H1 (cell line): ENCODE results near the gene KRTAP21-3. TPM values are rescaled to one million over a fixed set of nuclear protein-coding genes. Genes with fewer than 3 reads are reported as not detected.

ENCODE experiments used
- CTCF ChIA-PET: fragments of 300-600 bp; sonication (Branson Sonifier 250); formaldehyde crosslinking; loops from one replicate; lab custom pipeline; 2021; ENCODE audit not compliant: partially characterized antibody; lab: Charles Lee
- POLR2A ChIA-PET: fragments of 300-600 bp; sonication (Branson Sonifier 250); formaldehyde crosslinking; loops from one replicate; lab custom pipeline; 2021; ENCODE audit warnings: inconsistent platforms; ENCODE audit not compliant: partially characterized antibody; lab: Charles Lee
- DNase-seq, 2 experiments: peaks; one replicate each; pipeline versions ENCODE4 v3.0.0 to v3.0.0-alpha.2; 2010 to 2022; ENCODE audit warnings: low spot score in 2 of 2, low read depth in 1 of 2, mixed read lengths in 1 of 2
- FAIRE-seq: peaks from 2 replicates; lab custom pipeline; 2011; peaks lifted over from hg19 to GRCh38; lab: Jason Lieb, UNC
- H2AFZ ChIP-seq: 2 replicates; pipeline ENCODE4 v1.8.1; 2012; ENCODE audit warnings: low read length, inconsistent platforms
- H2AK5ac ChIP-seq: 2 replicates; pipeline ENCODE4 v1.6.1; 2013; ENCODE audit warnings: low read depth, low read length
- H2BK120ac ChIP-seq: replicated peaks from 2 replicates; pipeline ENCODE3; 2013; ENCODE audit warnings: low read depth, low read length, inconsistent platforms
- H2BK12ac ChIP-seq: 2 replicates; pipeline ENCODE4 v1.6.1; 2013; ENCODE audit warnings: low read depth, low read length
- H2BK15ac ChIP-seq: 2 replicates; pipeline ENCODE4 v1.6.1; 2013; ENCODE audit warnings: low read length
- H2BK20ac ChIP-seq: 2 replicates; pipeline ENCODE4 v1.6.1; 2013; ENCODE audit warnings: low read length
- H2BK5ac ChIP-seq: 2 replicates; pipeline ENCODE4 v1.6.1; 2013; ENCODE audit warnings: low read depth, low read length
- H3K14ac ChIP-seq: 2 replicates; pipeline ENCODE4 v1.6.1; 2013; ENCODE audit warnings: inconsistent platforms; ENCODE audit not compliant: insufficient read length
- H3K18ac ChIP-seq: 2 replicates; pipeline ENCODE4 v1.6.1; 2013; ENCODE audit warnings: low read length; ENCODE audit errors: extremely low read depth
- H3K23ac ChIP-seq: 2 replicates; pipeline ENCODE4 v1.6.1; 2013; ENCODE audit warnings: inconsistent platforms; ENCODE audit not compliant: insufficient read length
- H3K23me2 ChIP-seq: 2 replicates; pipeline ENCODE4 v1.6.1; 2013; ENCODE audit warnings: low read depth, low read length
- H3K27ac ChIP-seq: 2 replicates; pipeline ENCODE4 v1.6.1; 2011; ENCODE audit warnings: low read depth, low read length, inconsistent platforms
- H3K27me3 ChIP-seq, 4 experiments: replicated peaks in 1 of 4; 1 replicate in 1 of 4; 2 replicates in 3 of 4; pipeline versions ENCODE4 v1.6.1 to v1.8.1; 2011 to 2013; ENCODE audit warnings: low read length in 3 of 4, mild to moderate bottlenecking in 3 of 4, inconsistent platforms in 2 of 4, mixed read lengths in 2 of 4, moderate library complexity in 1 of 4; ENCODE audit not compliant: control insufficient read depth in 3 of 4, insufficient read depth in 3 of 4; ENCODE audit errors: extremely low read depth in 1 of 4
- H3K36me3 ChIP-seq, 4 experiments: 2 replicates each; pipeline versions ENCODE4 v1.6.1 to v1.8.1; 2011 to 2013; ENCODE audit warnings: mild to moderate bottlenecking in 4 of 4, low read length in 3 of 4, moderate library complexity in 2 of 4, control low read depth in 1 of 4, inconsistent platforms in 1 of 4; ENCODE audit not compliant: insufficient read depth in 4 of 4, control insufficient read depth in 2 of 4
- H3K4ac ChIP-seq: replicated peaks from 2 replicates; pipeline ENCODE3; 2013; ENCODE audit warnings: low read length, low read depth, mixed read lengths, inconsistent platforms; ENCODE audit not compliant: insufficient read length
- H3K4me1 ChIP-seq, 4 experiments: replicated peaks in 1 of 4; 1 replicate in 1 of 4; 2 replicates in 3 of 4; pipeline versions ENCODE4 v1.6.1 to v1.8.1; 2011 to 2013; ENCODE audit warnings: low read length in 3 of 4, inconsistent platforms in 2 of 4, mixed read lengths in 1 of 4; ENCODE audit not compliant: insufficient read depth in 4 of 4, control insufficient read depth in 3 of 4
- H3K4me2 ChIP-seq, 2 experiments: 2 replicates each; pipeline versions ENCODE4 v1.6.1 to v1.8.1; 2011 to 2013; ENCODE audit warnings: low read depth in 2 of 2, low read length in 2 of 2, control low read depth in 1 of 2, inconsistent platforms in 1 of 2, mild to moderate bottlenecking in 1 of 2; ENCODE audit not compliant: insufficient read depth in 1 of 2
- H3K4me3 ChIP-seq, 4 experiments: fragments of 200-600, 300-600 bp in 1 of 4; sonication (generic), shearing (Covaris generic), sonication (Bioruptor Twin) in 1 of 4; 2 replicates each; pipeline versions ENCODE4 v1.5.1 to v1.8.1; 2011 to 2016; ENCODE audit warnings: low read length in 4 of 4, low read depth in 3 of 4, control low read depth in 2 of 4, inconsistent platforms in 2 of 4, mild to moderate bottlenecking in 2 of 4, mixed read lengths in 1 of 4, moderate library complexity in 1 of 4; ENCODE audit not compliant: insufficient read depth in 2 of 4; ENCODE audit errors: extremely low read depth in 1 of 4
- H3K56ac ChIP-seq: replicated peaks from 2 replicates; pipeline ENCODE3; 2013; ENCODE audit warnings: low read depth, mild to moderate bottlenecking, mixed read lengths, low read length, inconsistent platforms; ENCODE audit not compliant: insufficient read length
- H3K79me1 ChIP-seq: 2 replicates; pipeline ENCODE4 v1.6.1; 2013; ENCODE audit warnings: low read depth, low read length, control low read depth
- H3K79me2 ChIP-seq, 2 experiments: 2 replicates each; pipeline versions ENCODE4 v1.6.1 to v1.8.1; 2012 to 2013; ENCODE audit warnings: low read length in 2 of 2, mild to moderate bottlenecking in 2 of 2, inconsistent platforms in 1 of 2; ENCODE audit not compliant: insufficient read depth in 2 of 2, control insufficient read depth in 1 of 2
- H3K9ac ChIP-seq, 4 experiments: replicated peaks in 1 of 4; 1 replicate in 1 of 4; 2 replicates in 3 of 4; pipeline versions ENCODE4 v1.6.1 to v1.8.1; 2011 to 2013; ENCODE audit warnings: low read depth in 3 of 4, low read length in 3 of 4, control low read depth in 2 of 4, mild to moderate bottlenecking in 2 of 4, moderate library complexity in 2 of 4, inconsistent platforms in 1 of 4; ENCODE audit errors: extremely low read depth in 1 of 4
- H3K9me3 ChIP-seq, 2 experiments: 2 replicates each; pipeline versions ENCODE4 v1.6.1 to v1.8.1; 2012 to 2013; ENCODE audit warnings: mild to moderate bottlenecking in 2 of 2, moderate library complexity in 2 of 2, control low read depth in 1 of 2, inconsistent platforms in 1 of 2, low read depth in 1 of 2, low read length in 1 of 2, mixed read lengths in 1 of 2; ENCODE audit not compliant: insufficient read depth in 2 of 2
- H4K20me1 ChIP-seq, 2 experiments: replicated peaks in 1 of 2; 2 replicates each; pipeline versions ENCODE3 to v1.8.1; 2011 to 2013; ENCODE audit warnings: inconsistent platforms in 2 of 2, low read length in 2 of 2, mild to moderate bottlenecking in 1 of 2; ENCODE audit not compliant: insufficient read depth in 2 of 2, control insufficient read depth in 1 of 2
- H4K5ac ChIP-seq: 2 replicates; pipeline ENCODE4 v1.6.1; 2013; ENCODE audit warnings: low read length, low read depth, mixed read lengths, inconsistent platforms; ENCODE audit not compliant: insufficient read length
- H4K8ac ChIP-seq: 2 replicates; pipeline ENCODE4 v1.8.0; 2013; ENCODE audit warnings: mild to moderate bottlenecking, moderate library complexity, low read length, inconsistent platforms; ENCODE audit not compliant: insufficient read depth; ENCODE audit errors: extremely low read depth
- H4K91ac ChIP-seq: replicated peaks from 2 replicates; pipeline ENCODE3; 2013; ENCODE audit warnings: low read length, mixed read lengths, inconsistent platforms; ENCODE audit not compliant: insufficient read length
- SIRT6 ChIP-seq: IDR thresholded peaks from one replicate; pipeline ENCODE4 v1.7.1; 2012; ENCODE audit warnings: low read length, inconsistent platforms
- polyA plus RNA-seq, 7 experiments: library from polyadenylated mRNA; depleted of rRNA in 3 of 7; stranded (reverse) in 5 of 7; unstranded in 2 of 7; fragments of >200 nt in 5 of 7; fragments of 200-250 nt in 2 of 7; gene quantifications; 1 replicate in 5 of 7; 2 replicates in 1 of 7; 4 replicates in 1 of 7; pipeline versions ENCODE4 v1.2.1 to v1.2.3, GENCODE V29; 2011 to 2013; ENCODE audit warnings: missing spikeins in 2 of 7, mixed read lengths in 2 of 7
- total RNA-seq: library from RNA; stranded (reverse); fragmentation: NEBNext Ultra II Directional; extraction: Animal tissue kit (Norgen Biotek cat#: 25700); gene quantifications from 2 replicates; pipeline ENCODE4 v1.2.1, GENCODE V29; 2021

The KRTAP21-3 gene
- total and polyA plus RNA-seq, 2 of the 8 experiments (the other 6 are each of a cell fraction or from before 2014, with no cell fraction given), result not detected

DNA sequence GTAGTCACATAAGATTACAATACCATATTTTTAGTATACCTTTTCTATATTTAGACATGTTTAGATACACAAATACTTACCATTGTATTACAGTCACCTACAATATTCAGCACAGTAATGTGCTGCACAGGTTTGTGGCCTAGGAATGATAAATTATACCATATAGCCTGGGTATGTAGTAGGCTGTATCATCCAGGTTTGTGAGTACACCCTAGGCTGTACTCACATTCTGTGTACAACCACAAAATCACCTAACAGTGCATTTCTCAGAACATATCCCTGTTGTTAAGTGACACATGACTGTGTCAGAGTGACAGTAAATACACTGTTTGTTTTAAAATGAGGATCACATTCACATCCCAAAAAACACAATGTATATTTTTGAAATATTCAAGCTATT is 11.2 kb downstream of the KRTAP21-3 start:
- no peak overlapping the region for H3K27ac ChIP-seq
- no peaks in the 10 kb centered on the region for H4K20me1 ChIP-seq
- H3K4ac ChIP-seq, result no peak overlapping the region
- no peak overlapping the region for H2AK5ac ChIP-seq
- ChIA-PET POLR2A (no interaction called here), CTCF (no interaction called here)
- no peak overlapping the region; a peak in 1 of 7 replicates for H3K9ac ChIP-seq
- no peaks in the 10 kb centered on the region for H3K27me3 ChIP-seq
- no peak overlapping the region for H3K14ac ChIP-seq
- no peak overlapping the region for H3K4me2 ChIP-seq
- H3K23ac ChIP-seq, result no peak overlapping the region
- no peaks in the 10 kb centered on the region for H3K4me1 ChIP-seq
- no peak for DNase-seq
- no peak overlapping the region for H2BK5ac ChIP-seq
- H3K79me1 ChIP-seq, result no peaks in the 10 kb centered on the region
- no peak overlapping the region for H4K91ac ChIP-seq
- no peaks in the 10 kb centered on the region for H3K79me2 ChIP-seq
- H2BK20ac ChIP-seq, result no peak overlapping the region
- H2BK120ac ChIP-seq, result no peak overlapping the region
- H3K4me3 ChIP-seq, result no peak overlapping the region
- no peak for TF ChIP-seq SIRT6
- H3K9me3 ChIP-seq, result no peaks in the 10 kb centered on the region; a peak in 1 of 4 replicates
- no peak overlapping the region for H2BK15ac ChIP-seq
- no peaks in the 10 kb centered on the region for H3K36me3 ChIP-seq
- no peak overlapping the region for H4K5ac ChIP-seq
- no peaks in the 10 kb centered on the region for H3K23me2 ChIP-seq
- no peak overlapping the region for H2BK12ac ChIP-seq
- H3K18ac ChIP-seq, result no peak overlapping the region
- no peak overlapping the region for H4K8ac ChIP-seq
- no peak overlapping the region for H2AFZ ChIP-seq
- no peak for FAIRE-seq
- H3K56ac ChIP-seq, result no peak overlapping the region
